WTC11 (cell line): ENCODE results near the gene PTPRC. TPM values are rescaled to one million over a fixed set of nuclear protein-coding genes. Genes with fewer than 3 reads are reported as not detected.

Experiments used
- ATAC-seq: fragments of 200-7000 bp; cut with Tn5 transposase; 2 replicates; pipeline ENCODE4 v1.10.0; 2021; ENCODE audit warnings: mild to moderate bottlenecking, moderate library complexity
- CTCF ChIA-PET: fragments of 300-600 bp; sonication (Branson Sonifier 250); formaldehyde crosslinking; loops from one replicate; lab custom pipeline; 2021; ENCODE audit warnings: antibody characterized with exemption; lab: Charles Lee
- POLR2A ChIA-PET: fragments of 350-600 bp; sonication (Branson Sonifier 250); formaldehyde crosslinking; loops from one replicate; lab custom pipeline; 2021; ENCODE audit warnings: antibody characterized with exemption; lab: Charles Lee
- DNase-seq: peaks from one replicate; pipeline ENCODE4 v3.0.0; 2021; ENCODE audit warnings: low spot score
- H3K27ac Mint-ChIP-seq: 2 replicates; pipeline ENCODE4 v1.8.0; 2021; ENCODE audit warnings: mixed read lengths
- H3K27me3 Mint-ChIP-seq: 2 replicates; pipeline ENCODE4 v1.8.0; 2021; ENCODE audit warnings: low read depth, mild to moderate bottlenecking, moderate library complexity, mixed read lengths
- H3K36me3 Mint-ChIP-seq: 2 replicates; pipeline ENCODE4 v1.8.0; 2021; ENCODE audit warnings: mixed read lengths
- H3K4me1 Mint-ChIP-seq: 2 replicates; pipeline ENCODE4 v1.8.0; 2022; ENCODE audit warnings: mixed read lengths
- H3K4me3 Mint-ChIP-seq: 2 replicates; pipeline ENCODE4 v1.8.0; 2021; ENCODE audit warnings: mild to moderate bottlenecking, moderate library complexity, mixed read lengths
- H3K9me3 Mint-ChIP-seq: 2 replicates; pipeline ENCODE4 v1.8.0; 2021; ENCODE audit warnings: mixed read lengths
- ATF1 ChIP-seq: sonication (generic); formaldehyde crosslinking; IDR thresholded peaks from 2 replicates; pipeline ENCODE4 v1.8.1; 2023; ENCODE audit warnings: mild to moderate bottlenecking, moderate library complexity, missing genetic modification reagents
- CREB1 ChIP-seq: sonication (generic); formaldehyde crosslinking; IDR thresholded peaks from 2 replicates; pipeline ENCODE4 v1.8.0; 2023; ENCODE audit warnings: mild to moderate bottlenecking, missing genetic modification reagents
- GTF2I ChIP-seq: fragments of 250-450 bp; sonication (Bioruptor Pico); conservative IDR thresholded peaks from 2 replicates; pipeline ENCODE4 v1.4.0; 2021; ENCODE audit warnings: mild to moderate bottlenecking
- JUN ChIP-seq: sonication (generic); formaldehyde crosslinking; IDR thresholded peaks from 2 replicates; pipeline ENCODE4 v1.8.0; 2023; ENCODE audit warnings: mild to moderate bottlenecking, missing genetic modification reagents
- MYBL2 ChIP-seq: sonication (generic); formaldehyde crosslinking; IDR thresholded peaks from 2 replicates; pipeline ENCODE4 v1.8.1; 2023; ENCODE audit warnings: mild to moderate bottlenecking, moderate library complexity, missing genetic modification reagents
- SOX15 ChIP-seq: fragments of 250-450 bp; sonication (Bioruptor Pico); IDR thresholded peaks from 2 replicates; pipeline ENCODE4 v1.9.0; 2021; ENCODE audit warnings: mild to moderate bottlenecking
- TEAD4 ChIP-seq: sonication (generic); formaldehyde crosslinking; IDR thresholded peaks from 2 replicates; pipeline ENCODE4 v1.8.0; 2022; ENCODE audit warnings: mild to moderate bottlenecking, missing genetic modification reagents
- ZNF232 ChIP-seq: sonication (generic); formaldehyde crosslinking; IDR thresholded peaks from 2 replicates; pipeline ENCODE4 v1.8.0; 2022; ENCODE audit warnings: mild to moderate bottlenecking, missing genetic modification reagents
- total RNA-seq: library from RNA; stranded (reverse); gene quantifications from 3 replicates; pipeline ENCODE4 v1.2.3, GENCODE V29; 2021
- TF ChIP-seq, protein P1 (sequence below): sonication (generic); formaldehyde crosslinking; conservative IDR thresholded peaks from 2 replicates; pipeline ENCODE4 v1.8.1; 2022; ENCODE audit warnings: mild to moderate bottlenecking, missing genetic modification reagents
- TF ChIP-seq, protein P2 (sequence below): sonication (generic); formaldehyde crosslinking; IDR thresholded peaks from 2 replicates; pipeline ENCODE4 v1.8.1; 2022; ENCODE audit warnings: mild to moderate bottlenecking, moderate library complexity, missing genetic modification reagents
- TF ChIP-seq, protein P3 (sequence below): sonication (generic); formaldehyde crosslinking; IDR thresholded peaks from 2 replicates; pipeline ENCODE4 v1.8.0; 2022; ENCODE audit warnings: mild to moderate bottlenecking, missing genetic modification reagents
- TF ChIP-seq, protein P4 (sequence below): fragments of 250-450 bp; sonication (Bioruptor Pico); IDR thresholded peaks from 2 replicates; pipeline ENCODE4 v1.8.0; 2021; ENCODE audit warnings: mild to moderate bottlenecking
- TF ChIP-seq, protein P5 (sequence below): sonication (generic); formaldehyde crosslinking; IDR thresholded peaks from 2 replicates; pipeline ENCODE4 v1.8.1; 2023; ENCODE audit warnings: mild to moderate bottlenecking, missing genetic modification reagents
- TF ChIP-seq, protein P6 (sequence below): sonication (generic); formaldehyde crosslinking; IDR thresholded peaks from 2 replicates; pipeline ENCODE4 v1.8.0; 2022; ENCODE audit warnings: mild to moderate bottlenecking, missing genetic modification reagents
- TF ChIP-seq, protein P7 (sequence below): sonication (generic); formaldehyde crosslinking; IDR thresholded peaks from 2 replicates; pipeline ENCODE4 v1.8.0; 2023; ENCODE audit warnings: missing genetic modification reagents
- TF ChIP-seq, protein P8 (sequence below): fragments of 200-600 bp; IDR thresholded peaks from 2 replicates; pipeline ENCODE4 v1.8.0; 2022; ENCODE audit warnings: antibody characterized with exemption
- TF ChIP-seq, protein P9 (sequence below): sonication (generic); formaldehyde crosslinking; IDR thresholded peaks from 2 replicates; pipeline ENCODE4 v1.8.1; 2023; ENCODE audit warnings: mild to moderate bottlenecking, missing genetic modification reagents, moderate library complexity
- TF ChIP-seq, protein P10 (sequence below): sonication (generic); formaldehyde crosslinking; IDR thresholded peaks from 2 replicates; pipeline ENCODE4 v1.8.1; 2022; ENCODE audit warnings: mild to moderate bottlenecking, missing genetic modification reagents, moderate library complexity, borderline replicate concordance

Gene PTPRC
- total RNA-seq, 1 experiment from 2014 or later = 1.4 TPM

DNA sequence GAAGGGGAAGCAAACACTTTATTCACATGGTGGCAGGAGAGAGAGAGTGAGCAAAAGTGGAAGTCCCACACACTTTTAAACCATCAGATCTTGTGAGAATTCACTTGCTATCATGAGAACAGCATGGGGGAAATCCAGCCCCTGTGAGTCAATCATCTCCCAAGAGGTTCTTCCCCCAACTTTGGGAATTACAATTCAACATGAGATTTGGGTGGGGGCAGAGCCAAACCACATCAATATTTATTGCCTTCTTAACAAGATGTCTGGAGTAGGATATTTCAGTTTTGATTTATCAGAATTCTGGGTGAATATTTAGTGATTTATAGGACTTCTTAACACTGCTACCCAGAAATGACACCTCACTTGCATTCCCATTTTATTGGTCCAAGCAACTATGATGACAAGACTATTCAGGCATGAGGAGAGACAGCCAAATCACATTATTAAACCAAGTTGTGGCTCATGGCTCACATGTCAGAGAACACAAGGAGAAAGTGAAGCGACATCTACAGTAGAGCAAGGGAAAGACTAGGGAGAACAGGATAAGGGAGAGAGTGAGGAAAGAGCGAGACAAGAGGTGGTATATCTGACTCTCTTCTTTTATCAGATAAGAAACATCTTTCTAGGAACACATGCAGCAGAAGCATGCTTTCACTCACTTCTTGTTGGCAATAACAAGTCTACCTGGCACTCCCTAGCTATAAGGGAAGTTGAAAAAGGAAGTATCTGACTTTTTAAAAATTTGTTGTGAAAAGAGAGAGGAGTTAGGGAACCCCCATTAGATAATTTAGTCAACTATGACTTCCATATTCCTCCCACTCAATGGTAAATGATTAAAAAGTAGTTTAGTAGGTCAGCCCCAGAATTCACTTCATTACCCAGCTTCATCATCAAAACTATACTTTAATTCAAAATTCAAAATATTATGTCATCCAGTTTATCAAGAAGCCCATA is 36.6 kb upstream of the PTPRC start (continued):
- TF ChIP-seq, protein P1, sequence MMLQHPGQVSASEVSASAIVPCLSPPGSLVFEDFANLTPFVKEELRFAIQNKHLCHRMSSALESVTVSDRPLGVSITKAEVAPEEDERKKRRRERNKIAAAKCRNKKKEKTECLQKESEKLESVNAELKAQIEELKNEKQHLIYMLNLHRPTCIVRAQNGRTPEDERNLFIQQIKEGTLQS (CRISPR knock-in tag) = no peak
- TF ChIP-seq, protein P2, sequence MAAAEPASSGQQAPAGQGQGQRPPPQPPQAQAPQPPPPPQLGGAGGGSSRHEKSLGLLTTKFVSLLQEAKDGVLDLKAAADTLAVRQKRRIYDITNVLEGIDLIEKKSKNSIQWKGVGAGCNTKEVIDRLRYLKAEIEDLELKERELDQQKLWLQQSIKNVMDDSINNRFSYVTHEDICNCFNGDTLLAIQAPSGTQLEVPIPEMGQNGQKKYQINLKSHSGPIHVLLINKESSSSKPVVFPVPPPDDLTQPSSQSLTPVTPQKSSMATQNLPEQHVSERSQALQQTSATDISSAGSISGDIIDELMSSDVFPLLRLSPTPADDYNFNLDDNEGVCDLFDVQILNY (CRISPR knock-in tag) = no peak
- TF ChIP-seq, protein P3, sequence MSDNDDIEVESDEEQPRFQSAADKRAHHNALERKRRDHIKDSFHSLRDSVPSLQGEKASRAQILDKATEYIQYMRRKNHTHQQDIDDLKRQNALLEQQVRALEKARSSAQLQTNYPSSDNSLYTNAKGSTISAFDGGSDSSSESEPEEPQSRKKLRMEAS = no peak

DNA sequence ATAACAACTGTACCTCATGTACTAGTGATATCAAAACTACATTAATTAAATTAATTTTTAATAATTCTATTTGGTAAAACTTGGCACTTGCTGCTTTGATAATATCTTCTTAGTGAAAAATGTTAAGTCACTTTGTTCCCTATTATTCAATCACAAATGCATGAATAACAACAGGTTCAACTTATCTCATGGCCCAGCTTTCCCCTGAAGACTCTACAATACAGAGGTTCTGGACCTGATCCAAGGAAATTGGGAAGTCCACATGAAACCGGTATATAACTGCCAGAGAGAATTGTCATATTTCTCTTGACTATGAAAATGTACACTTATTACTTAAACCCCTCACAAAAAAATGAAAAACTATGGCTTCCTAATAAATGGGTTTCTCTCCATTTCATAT is 33.9 kb upstream of the PTPRC start:
- Mint-ChIP-seq H3K27ac (no peak overlapping the region), H3K27me3 (no peaks in the 10 kb centered on the region), H3K36me3 (peaks cover 15% of the 10 kb centered on the region), H3K4me1 (peaks cover 44% of the 10 kb centered on the region), H3K4me3 (no peak overlapping the region), H3K9me3 (peaks cover 18% of the 10 kb centered on the region)
- TF ChIP-seq, protein P4, sequence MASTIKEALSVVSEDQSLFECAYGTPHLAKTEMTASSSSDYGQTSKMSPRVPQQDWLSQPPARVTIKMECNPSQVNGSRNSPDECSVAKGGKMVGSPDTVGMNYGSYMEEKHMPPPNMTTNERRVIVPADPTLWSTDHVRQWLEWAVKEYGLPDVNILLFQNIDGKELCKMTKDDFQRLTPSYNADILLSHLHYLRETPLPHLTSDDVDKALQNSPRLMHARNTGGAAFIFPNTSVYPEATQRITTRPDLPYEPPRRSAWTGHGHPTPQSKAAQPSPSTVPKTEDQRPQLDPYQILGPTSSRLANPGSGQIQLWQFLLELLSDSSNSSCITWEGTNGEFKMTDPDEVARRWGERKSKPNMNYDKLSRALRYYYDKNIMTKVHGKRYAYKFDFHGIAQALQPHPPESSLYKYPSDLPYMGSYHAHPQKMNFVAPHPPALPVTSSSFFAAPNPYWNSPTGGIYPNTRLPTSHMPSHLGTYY = no peak
- TF ChIP-seq ZNF232 (no peak), ATF1 (no peak), JUN (CRISPR knock-in tag) (no peak), CREB1 (CRISPR knock-in tag) (no peak), GTF2I (CRISPR knock-in tag) (no peak), SOX15 (CRISPR knock-in tag) (no peak), MYBL2 (CRISPR knock-in tag) (no peak), TEAD4 (CRISPR knock-in tag) (no peak)
- TF ChIP-seq, protein P5, sequence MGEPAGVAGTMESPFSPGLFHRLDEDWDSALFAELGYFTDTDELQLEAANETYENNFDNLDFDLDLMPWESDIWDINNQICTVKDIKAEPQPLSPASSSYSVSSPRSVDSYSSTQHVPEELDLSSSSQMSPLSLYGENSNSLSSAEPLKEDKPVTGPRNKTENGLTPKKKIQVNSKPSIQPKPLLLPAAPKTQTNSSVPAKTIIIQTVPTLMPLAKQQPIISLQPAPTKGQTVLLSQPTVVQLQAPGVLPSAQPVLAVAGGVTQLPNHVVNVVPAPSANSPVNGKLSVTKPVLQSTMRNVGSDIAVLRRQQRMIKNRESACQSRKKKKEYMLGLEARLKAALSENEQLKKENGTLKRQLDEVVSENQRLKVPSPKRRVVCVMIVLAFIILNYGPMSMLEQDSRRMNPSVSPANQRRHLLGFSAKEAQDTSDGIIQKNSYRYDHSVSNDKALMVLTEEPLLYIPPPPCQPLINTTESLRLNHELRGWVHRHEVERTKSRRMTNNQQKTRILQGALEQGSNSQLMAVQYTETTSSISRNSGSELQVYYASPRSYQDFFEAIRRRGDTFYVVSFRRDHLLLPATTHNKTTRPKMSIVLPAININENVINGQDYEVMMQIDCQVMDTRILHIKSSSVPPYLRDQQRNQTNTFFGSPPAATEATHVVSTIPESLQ (CRISPR knock-in tag) = no peak
- TF ChIP-seq, protein P6, sequence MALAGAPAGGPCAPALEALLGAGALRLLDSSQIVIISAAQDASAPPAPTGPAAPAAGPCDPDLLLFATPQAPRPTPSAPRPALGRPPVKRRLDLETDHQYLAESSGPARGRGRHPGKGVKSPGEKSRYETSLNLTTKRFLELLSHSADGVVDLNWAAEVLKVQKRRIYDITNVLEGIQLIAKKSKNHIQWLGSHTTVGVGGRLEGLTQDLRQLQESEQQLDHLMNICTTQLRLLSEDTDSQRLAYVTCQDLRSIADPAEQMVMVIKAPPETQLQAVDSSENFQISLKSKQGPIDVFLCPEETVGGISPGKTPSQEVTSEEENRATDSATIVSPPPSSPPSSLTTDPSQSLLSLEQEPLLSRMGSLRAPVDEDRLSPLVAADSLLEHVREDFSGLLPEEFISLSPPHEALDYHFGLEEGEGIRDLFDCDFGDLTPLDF (CRISPR knock-in tag) = no peak
- TF ChIP-seq, protein P7, sequence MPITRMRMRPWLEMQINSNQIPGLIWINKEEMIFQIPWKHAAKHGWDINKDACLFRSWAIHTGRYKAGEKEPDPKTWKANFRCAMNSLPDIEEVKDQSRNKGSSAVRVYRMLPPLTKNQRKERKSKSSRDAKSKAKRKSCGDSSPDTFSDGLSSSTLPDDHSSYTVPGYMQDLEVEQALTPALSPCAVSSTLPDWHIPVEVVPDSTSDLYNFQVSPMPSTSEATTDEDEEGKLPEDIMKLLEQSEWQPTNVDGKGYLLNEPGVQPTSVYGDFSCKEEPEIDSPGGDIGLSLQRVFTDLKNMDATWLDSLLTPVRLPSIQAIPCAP (CRISPR knock-in tag) = no peak
- TF ChIP-seq, protein P8, sequence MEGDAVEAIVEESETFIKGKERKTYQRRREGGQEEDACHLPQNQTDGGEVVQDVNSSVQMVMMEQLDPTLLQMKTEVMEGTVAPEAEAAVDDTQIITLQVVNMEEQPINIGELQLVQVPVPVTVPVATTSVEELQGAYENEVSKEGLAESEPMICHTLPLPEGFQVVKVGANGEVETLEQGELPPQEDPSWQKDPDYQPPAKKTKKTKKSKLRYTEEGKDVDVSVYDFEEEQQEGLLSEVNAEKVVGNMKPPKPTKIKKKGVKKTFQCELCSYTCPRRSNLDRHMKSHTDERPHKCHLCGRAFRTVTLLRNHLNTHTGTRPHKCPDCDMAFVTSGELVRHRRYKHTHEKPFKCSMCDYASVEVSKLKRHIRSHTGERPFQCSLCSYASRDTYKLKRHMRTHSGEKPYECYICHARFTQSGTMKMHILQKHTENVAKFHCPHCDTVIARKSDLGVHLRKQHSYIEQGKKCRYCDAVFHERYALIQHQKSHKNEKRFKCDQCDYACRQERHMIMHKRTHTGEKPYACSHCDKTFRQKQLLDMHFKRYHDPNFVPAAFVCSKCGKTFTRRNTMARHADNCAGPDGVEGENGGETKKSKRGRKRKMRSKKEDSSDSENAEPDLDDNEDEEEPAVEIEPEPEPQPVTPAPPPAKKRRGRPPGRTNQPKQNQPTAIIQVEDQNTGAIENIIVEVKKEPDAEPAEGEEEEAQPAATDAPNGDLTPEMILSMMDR = no peak
- TF ChIP-seq, protein P9, sequence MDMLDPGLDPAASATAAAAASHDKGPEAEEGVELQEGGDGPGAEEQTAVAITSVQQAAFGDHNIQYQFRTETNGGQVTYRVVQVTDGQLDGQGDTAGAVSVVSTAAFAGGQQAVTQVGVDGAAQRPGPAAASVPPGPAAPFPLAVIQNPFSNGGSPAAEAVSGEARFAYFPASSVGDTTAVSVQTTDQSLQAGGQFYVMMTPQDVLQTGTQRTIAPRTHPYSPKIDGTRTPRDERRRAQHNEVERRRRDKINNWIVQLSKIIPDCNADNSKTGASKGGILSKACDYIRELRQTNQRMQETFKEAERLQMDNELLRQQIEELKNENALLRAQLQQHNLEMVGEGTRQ (CRISPR knock-in tag) = no peak
- TF ChIP-seq, protein P10, sequence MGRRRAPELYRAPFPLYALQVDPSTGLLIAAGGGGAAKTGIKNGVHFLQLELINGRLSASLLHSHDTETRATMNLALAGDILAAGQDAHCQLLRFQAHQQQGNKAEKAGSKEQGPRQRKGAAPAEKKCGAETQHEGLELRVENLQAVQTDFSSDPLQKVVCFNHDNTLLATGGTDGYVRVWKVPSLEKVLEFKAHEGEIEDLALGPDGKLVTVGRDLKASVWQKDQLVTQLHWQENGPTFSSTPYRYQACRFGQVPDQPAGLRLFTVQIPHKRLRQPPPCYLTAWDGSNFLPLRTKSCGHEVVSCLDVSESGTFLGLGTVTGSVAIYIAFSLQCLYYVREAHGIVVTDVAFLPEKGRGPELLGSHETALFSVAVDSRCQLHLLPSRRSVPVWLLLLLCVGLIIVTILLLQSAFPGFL (CRISPR knock-in tag) = no peak
- ATAC-seq (no peak), DNase-seq (no peak)
- ChIA-PET POLR2A (no interaction called here), CTCF (no interaction called here)
